GM19438 (cell line): Measurements from ENCODE around the gene MLX.

Source experiments
- ATAC-seq: cut with Tn5 transposase; IDR thresholded peaks from one replicate; pipeline ENCODE4 v1.9.1; 2021; ENCODE audit warnings: low read depth; ENCODE audit not compliant: unreplicated experiment

Gene MLX, protein sequence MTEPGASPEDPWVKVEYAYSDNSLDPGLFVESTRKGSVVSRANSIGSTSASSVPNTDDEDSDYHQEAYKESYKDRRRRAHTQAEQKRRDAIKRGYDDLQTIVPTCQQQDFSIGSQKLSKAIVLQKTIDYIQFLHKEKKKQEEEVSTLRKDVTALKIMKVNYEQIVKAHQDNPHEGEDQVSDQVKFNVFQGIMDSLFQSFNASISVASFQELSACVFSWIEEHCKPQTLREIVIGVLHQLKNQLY

DNA sequence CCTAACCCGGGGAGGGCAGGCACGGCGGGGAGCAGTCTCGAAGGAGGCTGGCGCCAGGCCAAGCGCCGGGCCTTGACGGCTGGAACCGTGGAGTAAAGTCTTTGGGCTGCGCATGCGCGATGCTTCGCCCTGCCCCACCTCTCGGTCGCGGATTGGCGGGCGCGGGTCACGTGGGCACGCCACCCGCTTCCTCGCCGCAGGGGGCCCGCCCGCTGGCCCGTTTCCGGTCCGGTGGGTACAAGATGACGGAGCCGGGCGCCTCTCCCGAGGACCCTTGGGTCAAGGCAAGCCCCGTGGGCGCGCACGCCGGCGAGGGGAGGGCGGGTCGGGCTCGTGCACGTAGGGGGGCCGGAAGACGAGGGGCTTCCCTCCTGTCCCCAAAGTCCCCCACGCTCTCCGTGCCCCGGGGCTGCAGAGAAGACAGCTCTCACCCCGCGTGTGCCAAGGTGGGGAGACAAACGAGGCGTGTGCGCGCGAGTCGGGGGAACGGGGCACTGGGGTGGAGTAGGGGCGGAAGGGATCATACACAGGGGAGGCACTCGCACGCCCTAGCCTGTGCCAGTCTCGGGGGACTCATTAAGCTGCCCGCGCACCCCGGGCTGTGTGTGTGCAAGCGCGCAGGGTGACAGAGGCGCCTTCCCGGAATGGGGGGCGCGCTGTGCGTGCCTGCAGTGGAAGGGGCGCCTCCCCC lies at the start of gene MLX:
TSS of gene MLX (plus strand) at position 218 of the 691 bp plus-strand sequence. CDS start at position 243, 25 bp downstream.
- ATAC-seq, result no peak

DNA sequence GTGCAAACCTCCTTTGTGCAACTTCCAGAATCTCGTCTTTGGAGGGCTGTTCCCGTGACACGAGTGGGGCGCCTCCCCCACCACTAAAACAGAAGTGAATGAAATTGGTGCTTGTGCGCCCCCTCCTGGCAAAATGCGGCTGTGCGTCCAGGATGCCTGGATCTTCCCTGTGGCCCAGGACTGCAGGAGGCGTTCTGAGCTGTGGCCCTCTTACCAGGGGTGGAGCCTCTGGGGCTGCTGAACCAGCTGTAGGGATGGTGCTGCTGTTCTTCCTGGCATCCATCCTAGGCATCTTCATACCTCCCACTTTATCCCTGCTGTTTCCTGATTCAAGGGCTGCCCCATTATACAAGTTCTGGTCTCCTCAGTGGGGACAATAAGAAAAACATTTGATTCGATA lies 49.4 kb upstream of the MLX start:
- no peak for ATAC-seq

DNA sequence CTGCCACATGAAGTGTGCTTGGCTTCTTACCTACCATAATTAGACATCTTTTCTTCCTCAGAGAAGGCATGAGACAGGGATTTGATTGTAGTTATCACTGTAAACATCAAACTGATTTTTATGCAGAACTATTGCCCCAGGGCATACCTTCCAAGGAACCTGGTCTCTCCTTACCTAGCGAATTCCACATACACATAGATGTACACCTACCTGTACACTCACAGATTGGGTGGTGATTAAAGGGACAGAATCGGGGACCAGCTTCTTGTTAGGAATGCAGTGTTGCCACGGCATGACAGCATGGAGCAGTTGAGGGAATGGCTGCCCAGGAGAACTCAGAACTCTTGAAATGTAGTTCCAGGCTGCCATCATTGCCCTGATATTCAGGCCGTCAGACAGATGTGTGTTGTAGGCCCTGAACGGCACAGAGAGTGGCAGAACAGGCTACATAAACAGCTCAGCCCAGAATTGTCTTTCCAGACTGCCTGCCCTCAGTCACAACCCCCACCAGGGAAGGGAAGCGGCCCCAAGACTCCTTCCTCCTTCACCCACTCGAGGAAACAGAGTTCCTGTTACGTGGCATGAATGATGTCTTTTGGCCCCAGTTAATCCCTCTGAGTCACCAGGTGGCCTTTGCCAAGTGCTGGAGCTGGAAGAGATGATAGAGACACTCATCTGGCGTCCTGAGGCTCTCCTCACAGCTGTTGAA lies 48.7 kb upstream of the MLX start:
- ATAC-seq, result no peak

DNA sequence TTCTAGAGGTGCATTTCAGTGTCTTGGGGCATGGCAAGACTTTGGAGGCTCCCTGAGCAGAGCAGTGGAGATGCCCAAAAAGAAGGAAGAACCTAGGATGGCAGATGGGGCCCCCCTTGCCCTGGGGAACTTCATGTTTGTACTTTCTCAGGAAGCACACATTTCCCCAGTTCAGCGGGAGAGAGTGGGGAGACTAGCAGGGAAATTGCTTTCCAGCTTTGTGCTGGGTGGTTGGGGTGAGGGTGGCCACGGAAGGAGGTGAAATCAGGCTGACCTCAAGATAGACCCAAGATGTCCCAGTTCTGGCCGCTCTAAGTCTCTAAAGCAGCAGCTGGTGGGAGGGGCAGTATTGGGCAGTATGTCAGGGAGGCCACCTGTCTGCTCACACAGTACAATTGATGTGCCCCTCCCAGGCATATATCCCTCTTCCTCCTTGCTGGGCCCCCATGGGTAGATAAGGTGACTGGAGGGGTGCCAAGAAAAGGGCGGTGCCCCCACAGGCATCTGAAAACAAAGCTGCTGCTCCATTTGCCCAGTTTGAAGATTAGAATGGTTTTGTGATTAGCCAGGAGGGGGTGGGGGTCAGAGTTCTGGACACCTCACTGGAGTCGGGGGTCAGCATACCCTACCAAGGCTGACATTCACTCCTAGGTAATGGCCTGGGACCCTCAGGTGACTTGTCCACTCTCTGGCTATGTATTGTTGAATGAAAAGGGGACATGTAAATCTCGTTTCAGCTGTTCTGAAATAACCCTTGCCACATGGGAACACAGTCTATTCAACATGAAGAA lies 48.0 kb upstream of the MLX start:
- ATAC-seq, result no peak

DNA sequence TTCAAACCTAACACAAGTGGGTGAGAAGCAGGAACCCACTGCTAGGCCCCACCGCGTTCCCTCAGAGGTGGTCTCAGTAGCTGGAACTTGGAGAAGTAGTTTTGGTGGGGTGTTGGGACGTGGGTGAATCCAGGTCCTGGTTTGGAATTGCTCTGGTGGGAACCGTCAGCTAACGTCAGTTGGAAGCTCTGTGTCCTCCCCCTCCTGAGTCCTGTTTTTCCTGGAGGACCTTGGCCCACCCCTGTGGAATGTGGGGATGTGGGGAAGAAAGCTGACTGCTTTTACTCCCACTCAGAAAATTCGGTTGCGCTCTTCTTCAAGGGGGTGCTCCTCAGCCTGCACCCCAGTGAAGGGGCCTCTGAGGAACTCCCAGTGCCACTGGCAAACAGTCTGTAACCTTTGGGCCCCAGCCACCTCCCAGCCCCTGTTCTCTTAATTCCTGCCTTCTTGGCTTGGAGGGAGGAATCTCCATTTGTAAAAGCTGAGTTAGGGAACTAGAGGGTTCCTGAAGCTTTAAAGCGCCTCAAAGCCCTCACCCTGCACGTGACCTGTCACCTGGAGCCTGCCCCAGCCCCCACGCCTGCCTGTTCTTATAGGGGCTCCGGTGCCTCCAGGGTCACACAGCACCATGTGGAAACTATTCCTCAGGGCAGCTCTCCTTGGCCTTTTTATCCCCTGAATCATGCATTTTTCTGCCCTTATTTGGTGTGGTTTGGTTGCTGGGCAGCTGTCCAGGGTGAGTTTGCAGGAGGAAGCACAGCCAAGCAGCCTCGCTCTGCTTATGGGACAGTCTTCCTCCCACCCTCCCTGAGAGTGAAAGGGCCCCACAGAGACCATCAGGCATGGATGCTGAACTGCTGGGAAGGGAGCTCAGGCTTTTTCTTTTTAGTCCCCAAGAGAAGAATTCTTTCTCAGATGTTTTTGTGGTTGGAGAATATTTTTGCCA lies 47.1 kb upstream of the MLX start:
- ATAC-seq, result no peak

DNA sequence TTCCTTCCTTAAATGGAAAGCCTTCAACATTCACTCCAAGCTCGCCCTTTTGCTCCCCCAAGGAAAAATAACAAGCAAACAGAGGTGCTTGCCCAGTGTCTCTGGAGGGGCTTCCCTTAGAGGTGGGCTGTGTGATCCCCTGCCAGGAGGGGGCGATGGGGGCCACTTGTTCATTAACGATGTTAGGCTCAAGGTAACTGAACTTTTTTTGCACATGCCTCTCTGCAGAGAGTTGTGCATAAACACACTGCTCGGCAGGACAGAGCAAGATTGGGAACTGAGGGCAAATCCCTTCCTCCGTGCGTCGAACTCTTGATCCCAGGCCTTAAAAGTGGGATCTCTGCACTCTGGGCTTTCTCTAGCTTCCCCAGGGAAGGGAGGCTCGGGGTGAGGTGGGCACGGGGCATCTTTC lies 46.4 kb upstream of the MLX start:
- ATAC-seq, result no peak

DNA sequence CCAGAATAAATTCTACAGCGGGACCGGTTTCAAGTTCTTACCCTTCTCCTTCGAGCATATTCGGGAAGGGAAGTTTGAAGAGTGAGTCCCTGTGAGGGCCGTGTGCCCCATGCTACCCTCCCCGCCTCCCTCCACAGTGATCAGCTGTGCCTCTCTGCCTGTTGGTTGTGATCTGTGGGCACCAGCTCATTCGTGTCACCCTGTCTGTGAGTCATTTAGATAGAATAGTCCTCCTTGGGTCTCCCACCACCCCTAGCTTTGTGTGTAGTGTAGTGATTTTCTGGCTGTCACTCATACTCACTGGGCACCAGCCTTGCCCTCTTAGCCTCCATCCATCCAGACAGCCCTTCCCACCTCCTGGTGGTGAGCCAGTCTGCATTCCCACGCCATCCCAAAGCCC lies 45.9 kb upstream of the MLX start:
- no peak for ATAC-seq

DNA sequence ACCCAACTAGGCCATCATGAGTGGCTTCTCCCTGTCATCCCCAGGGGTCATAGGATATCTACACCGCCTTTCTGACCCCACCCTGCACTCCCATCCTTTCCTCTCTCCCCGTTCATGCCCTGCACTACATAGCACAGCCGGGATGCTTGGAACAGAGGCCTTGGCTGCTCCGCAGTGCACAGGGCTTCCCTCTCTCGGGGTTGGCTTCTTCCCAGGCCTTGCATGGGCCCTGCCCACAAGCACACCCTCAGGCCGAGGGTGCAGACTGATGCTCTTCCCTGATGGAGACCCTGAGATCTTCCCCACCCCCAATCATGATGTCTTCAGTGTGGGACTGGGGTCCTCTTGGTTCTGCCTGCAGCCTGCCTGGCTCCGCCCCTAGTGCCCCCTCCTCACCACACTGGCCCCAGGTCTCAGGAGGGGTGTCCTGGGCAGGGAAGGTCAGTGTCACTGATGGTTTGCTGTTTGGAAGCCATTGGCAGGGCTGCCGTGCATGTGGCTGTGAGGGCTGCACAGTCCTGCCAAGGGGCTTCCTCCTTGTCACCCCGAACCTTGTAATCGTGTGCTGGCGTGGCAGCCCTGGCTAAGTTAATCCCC lies 45.1 kb upstream of the MLX start:
- no peak for ATAC-seq

DNA sequence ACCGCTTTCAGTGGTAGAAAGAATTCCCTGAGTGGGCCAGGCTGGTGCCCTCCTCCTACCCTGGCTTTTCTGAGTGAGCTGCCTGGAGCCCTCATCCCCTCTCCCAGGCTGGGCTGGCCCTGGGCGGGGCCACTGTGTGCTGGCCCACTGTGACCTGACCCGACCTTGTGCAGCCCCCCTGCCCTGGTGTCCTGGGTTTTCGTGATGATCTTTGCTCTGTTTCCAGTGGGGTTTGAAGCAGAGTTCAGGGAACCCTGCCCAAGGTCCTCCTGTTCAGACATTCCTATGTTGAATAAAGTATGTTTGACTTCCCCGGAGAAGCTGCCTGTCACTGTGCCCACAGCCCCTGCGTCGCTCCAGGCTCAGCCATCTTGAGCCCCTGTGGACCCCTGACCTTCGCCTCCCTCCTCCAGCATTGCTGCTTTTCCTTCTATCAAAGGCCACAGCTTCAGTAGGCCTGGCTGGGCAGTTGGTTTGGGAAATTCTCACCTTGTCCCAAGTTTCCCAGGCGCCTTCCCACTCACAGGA lies 44.6 kb upstream of the MLX start:
- no peak for ATAC-seq

DNA sequence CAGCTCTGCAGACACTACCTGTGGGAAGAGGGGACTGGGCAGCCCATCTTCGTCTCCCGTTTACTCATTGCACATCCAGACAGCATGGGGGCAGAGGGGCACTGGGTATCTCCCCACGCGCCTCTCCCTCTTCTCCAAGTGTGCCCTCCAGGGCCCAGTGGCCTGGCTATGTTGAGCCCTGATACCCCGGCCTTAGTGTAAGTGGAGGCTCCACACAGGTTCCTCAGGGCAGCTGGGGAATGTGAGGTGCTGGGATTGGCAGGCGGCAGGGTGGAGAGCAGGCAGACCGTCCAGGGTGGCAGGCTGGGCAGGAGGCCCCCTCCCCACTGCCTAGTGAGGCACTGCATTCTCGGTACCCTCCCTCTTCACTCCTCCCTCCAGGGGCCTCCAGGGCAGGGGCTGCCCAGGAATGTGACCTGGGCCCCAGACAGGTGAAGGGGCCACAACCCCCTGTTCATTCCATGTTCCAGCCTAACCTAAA lies 44.1 kb upstream of the MLX start:
- ATAC-seq, result no peak

DNA sequence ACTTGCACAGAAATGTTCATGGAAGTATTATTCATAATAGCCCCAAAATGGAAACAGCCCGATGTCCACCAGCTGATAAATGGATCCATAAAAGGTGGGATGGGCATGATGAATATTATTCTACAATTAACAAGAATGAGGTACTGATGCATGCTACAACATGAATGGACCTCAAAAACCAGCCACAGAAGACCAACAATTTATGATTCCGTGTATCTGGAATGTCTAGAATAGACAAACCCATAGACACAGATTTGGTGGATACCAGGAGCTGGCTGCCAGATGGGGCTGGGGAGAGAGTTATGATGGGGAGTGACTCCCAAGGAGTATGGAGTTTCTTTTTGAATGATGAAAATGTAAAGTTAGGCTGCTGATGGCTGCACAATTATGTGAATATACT lies 41.7 kb upstream of the MLX start:
- ATAC-seq, result no peak

DNA sequence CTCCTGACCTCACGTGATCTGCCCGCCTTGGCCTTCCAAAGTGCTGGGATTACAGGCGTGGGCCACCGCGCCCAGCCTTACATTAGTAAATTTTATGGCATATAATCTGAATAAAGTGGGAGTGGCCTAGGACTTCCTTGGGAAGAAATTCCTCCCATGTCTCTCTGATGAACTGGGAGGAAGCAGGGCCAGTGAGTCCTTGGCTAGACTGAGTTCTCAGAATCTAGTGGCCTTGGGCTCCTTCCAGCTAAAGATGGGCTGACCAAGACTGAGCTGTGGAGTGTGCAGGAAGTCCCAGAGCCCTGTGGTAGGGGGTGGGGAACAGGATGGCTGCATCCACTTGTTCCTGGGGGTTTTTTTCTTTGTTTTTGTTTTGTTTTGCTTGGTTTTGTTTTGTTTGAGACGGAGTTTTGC lies 40.9 kb upstream of the MLX start:
- no peak for ATAC-seq

DNA sequence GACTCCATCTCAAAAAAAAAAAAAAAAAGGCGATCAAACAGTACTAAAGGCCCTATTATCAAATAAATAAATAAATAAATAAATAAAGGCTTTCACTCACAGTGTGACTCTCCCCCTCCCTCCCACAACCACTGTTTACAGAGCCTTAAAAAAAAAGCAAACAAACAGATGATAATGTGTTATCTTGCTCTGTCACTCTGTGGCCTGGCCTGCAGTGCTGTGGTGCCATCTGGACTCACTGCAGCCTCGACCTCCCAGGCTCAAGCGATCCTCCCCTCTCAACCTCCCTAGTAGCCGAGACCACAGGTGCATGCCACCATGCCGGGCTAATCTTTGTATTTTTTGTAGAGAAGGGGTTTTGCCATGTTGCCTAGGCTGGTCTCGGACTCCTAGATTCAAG lies 39.0 kb upstream of the MLX start:
- ATAC-seq, result no peak

DNA sequence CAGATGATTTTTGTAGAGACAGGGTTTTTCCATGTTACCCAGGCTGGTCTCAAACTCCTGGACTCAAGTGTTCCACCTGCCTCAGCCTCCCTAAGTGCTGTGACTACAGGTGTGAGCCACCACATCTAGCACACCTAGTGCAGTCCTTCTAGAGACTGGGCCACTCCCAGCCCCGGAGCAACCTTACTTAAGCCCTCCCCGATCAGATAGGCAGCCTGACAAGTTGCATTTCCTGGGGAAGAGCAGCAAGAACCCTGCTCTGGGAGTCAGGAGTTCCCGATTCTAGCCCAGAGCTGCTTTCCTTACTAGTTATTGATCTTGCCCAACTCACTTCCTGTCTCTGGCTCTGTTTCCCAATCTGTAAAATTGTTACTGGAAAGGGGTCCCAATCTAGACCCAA lies 37.8 kb upstream of the MLX start:
- no peak for ATAC-seq

DNA sequence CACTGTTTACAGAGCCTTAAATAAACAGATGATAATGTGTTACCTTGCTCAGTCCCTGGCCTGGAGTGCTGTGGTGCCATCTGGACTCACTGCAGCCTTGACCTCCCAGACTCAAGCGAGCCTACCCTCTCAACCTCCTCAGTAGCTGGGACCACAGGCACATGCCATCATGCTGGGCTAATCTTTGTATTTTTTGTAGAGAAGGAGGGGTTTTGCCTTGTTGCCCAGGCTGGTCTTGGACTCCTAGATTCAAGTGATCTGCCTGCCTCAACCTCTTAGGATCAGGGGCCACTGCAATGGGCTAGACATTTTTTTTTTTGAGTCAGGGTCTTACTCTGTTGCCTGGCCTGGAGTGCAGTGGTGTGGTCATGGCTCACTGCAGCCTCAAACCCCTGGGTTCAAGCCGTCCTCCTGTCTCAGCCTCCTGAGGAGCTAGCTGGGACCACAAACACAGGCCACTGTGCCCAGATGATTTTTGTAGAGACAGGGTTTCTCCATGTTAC lies 35.9 kb upstream of the MLX start:
- no peak for ATAC-seq

DNA sequence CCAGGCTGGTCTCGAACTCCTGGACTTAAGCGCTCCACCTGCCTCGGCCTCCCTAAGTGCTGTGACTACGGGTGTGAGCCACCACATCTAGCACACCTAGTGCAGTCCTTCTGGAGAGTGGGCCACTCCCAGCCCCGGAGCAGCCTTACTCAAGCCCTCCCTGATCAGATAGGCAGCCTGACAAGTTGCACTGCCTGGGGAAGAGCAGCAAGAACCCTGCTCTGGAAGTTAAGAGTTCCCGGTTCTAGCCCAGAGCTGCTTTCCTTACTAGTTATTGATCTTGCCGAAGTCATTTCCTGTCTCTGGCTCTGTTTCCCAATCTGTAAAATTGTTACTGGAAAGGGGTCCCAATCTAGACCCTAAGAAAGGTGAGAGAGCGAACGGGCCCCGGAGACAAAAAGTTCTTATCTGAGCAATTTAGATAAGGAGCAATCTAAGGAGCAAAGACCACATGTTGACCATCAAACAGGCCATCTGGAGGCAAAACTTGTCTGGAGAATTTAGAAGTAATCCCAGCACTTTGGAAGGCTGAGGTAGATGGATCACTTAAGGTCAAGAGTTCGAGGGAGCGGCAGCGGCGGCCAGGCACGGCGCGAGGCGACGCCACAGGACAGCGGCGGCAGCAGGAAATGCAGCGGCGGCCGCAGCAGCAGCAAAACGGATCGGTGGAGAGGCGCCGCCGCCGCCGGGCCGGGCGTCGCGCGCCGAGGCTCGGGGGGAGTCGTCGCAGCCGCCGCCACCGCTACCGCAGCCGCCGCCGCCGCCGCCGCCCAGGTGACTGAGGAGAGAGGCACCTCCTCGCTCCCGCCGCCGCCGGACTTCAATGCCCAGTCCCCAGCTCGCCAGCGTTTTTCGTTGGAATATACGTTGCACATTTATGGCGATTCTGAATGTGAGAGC lies 35.2 kb upstream of the MLX start:
- ATAC-seq, result no peak

DNA sequence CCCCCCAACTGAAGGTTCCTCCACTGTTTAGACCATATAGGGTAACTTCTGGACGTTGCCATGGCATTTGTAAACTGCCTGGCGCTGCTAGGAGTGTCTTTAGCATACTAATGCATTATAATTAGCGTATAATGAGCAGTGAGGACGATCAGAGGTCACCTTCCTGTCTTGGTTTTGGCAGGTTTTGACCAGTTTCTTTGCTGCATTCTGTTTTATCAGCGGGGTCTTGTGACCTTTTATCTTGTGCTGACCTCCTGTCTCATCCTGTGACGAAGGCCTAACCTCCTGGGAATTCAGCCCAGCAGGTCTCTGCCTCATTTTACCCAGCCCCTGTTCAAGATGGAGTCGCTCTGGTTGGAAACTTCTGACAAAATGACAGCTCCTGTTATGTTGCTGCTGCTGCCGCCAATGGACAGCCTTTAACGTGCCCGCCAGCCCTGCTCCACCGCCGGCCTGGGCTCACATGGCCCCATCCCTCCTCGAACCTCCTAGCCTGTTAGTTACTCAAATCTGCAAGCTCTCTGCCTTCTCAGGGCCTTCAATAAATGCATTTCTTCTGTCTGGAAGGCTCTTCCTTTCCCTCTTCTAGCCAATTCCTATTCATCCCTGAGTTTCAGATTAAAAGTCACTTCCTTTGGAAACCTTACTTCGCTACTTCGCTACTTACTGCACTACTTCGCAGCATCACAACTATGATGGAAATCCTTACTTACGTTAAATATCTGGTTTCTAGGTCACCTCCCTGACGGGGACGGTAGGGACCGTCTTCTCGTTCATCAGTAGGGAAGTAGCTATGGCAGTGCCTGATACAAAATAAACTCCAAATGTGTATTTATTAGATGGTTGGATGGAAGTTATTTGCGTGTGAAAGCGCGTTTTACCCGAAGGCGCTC lies 31.5 kb upstream of the MLX start:
- no peak for ATAC-seq
